Sigmoid colon (tissue), 7 donors: Measurements from ENCODE around the gene CDKAL1. TPM values are rescaled to one million over a fixed set of nuclear protein-coding genes. Genes with fewer than 3 reads are reported as not detected.

ENCODE experiments used
- DNase-seq: peaks from one replicate; pipeline ENCODE4 v3.0.0-alpha.2; 2019
- H3K27ac ChIP-seq, 4 donors: fragments of 200-600 bp; sonication (generic); one replicate each; pipeline ENCODE4 v1.5.1; 2016 to 2019; ENCODE audit warnings: mild to moderate bottlenecking in 1 of 4
- H3K27me3 ChIP-seq, 3 donors: fragments of 200-600 bp; sonication (generic); one replicate each; pipeline ENCODE4 v1.5.1; 2019; ENCODE audit warnings: mild to moderate bottlenecking in 1 of 3
- H3K36me3 ChIP-seq, 4 donors: fragments of 200-600 bp; sonication (generic); one replicate each; pipeline ENCODE4 v1.5.1; 2016 to 2019
- H3K4me1 ChIP-seq, 4 donors: fragments of 200-600 bp; sonication (generic); one replicate each; pipeline ENCODE4 v1.5.1; 2017 to 2019
- H3K4me3 ChIP-seq, 4 donors: fragments of 200-600 bp; sonication (generic); one replicate each; pipeline ENCODE4 v1.5.1; 2017 to 2019; ENCODE audit warnings: mild to moderate bottlenecking in 2 of 4, moderate library complexity in 1 of 4
- H3K9me3 ChIP-seq, 4 donors: fragments of 200-600 bp in 3 of 4; sonication (generic) in 3 of 4; one replicate each; pipeline versions ENCODE4 v1.5.1 to v1.6.1; 2013 to 2019
- CTCF ChIP-seq, 4 experiments: fragments of 450-650 bp in 3 of 4; fragments of 200-600 bp in 1 of 4; IDR thresholded peaks; one replicate each; pipeline ENCODE4 v1.5.1; 2016 to 2019; ENCODE audit warnings: antibody characterized with exemption in 4 of 4, mild to moderate bottlenecking in 3 of 4, moderate library complexity in 2 of 4
- EP300 ChIP-seq, 4 donors: sonication (generic); formaldehyde crosslinking; IDR thresholded peaks; one replicate each; pipeline ENCODE4 v1.6.1; 2017; ENCODE audit warnings: antibody characterized with exemption in 4 of 4
- POLR2A ChIP-seq, 2 donors: fragments of 450-650 bp; IDR thresholded peaks; one replicate each; pipeline ENCODE4 v1.6.1; 2016; ENCODE audit warnings: antibody characterized with exemption in 2 of 2, mild to moderate bottlenecking in 2 of 2, moderate library complexity in 2 of 2
- POLR2AphosphoS5 ChIP-seq, 4 donors: sonication (generic); formaldehyde crosslinking; IDR thresholded peaks; one replicate each; pipeline ENCODE4 v1.6.1; 2017; ENCODE audit warnings: antibody characterized with exemption in 4 of 4
- WGBS, 2 donors: extraction: QIAGEN DNeasy Blood & Tissue Kit; methylation state at CpG; one replicate each; pipeline ENCODE4 v1.1.7; 2013; 5-methylcytosine and 5-hydroxymethylcytosine counted together
- intact Hi-C: fragments of 100-400 bp; cut with DNase I; formaldehyde crosslinking; loops from one replicate; pipeline ENCODE4 v1.15.1; 2023
- polyA plus RNA-seq, 3 donors: library from polyadenylated mRNA; stranded (reverse); fragments of 200-250 nt; gene quantifications; one replicate each; pipeline ENCODE4 v1.2.3, GENCODE V29; 2013
- total RNA-seq, 4 donors: library from RNA; depleted of rRNA; stranded (reverse); fragments of >200 nt; gene quantifications; one replicate each; pipeline ENCODE4 v1.1.0, GENCODE V29; 2016
- donor health status: healthy with polysubstance abuse.
- donor health status: Bipolar disorder and iron deficiency.
- donor health status: healthy.

The CDKAL1 gene
- total and polyA plus RNA-seq, 7 donors, result 2.8 to 14.7 (median 11.4) TPM

- no peaks in the 10 kb centered on the region for H3K27me3 ChIP-seq
- H3K9me3 ChIP-seq, result no peaks in the 10 kb centered on the region
- intact Hi-C loops, result no loop called here
- WGBS, 2 donors, result 86 to 93% methylated on average over 5 of the region's 5 CpGs
- no peak overlapping the region for H3K27ac ChIP-seq
- no peak for DNase-seq
- no peaks in the 10 kb centered on the region for H3K4me1 ChIP-seq
- peaks cover 0 to 11% (median 2%) of the 10 kb centered on the region in 4 donors for H3K36me3 ChIP-seq
- TF ChIP-seq CTCF (IDR thresholded peaks at IDR 0.05), result no peak
- TF ChIP-seq EP300 (IDR thresholded peaks at IDR 0.05), result no peak
- TF ChIP-seq POLR2AphosphoS5 (IDR thresholded peaks at IDR 0.05), result no peak
- TF ChIP-seq POLR2A (IDR thresholded peaks at IDR 0.05), result no peak
- H3K4me3 ChIP-seq, result no peak overlapping the region
These were observed 418.6 kb downstream of the CDKAL1 start for GRCh38 chr6:20952699-20953474.

- TF ChIP-seq CTCF (IDR thresholded peaks at IDR 0.05) (no peak), POLR2A (IDR thresholded peaks at IDR 0.05) (no peak), EP300 (IDR thresholded peaks at IDR 0.05) (no peak)
- no peak overlapping the region for H3K4me3 ChIP-seq
- H3K36me3 ChIP-seq, result peaks cover 0 to 11% (median 2%) of the 10 kb centered on the region in 4 donors
- no peaks in the 10 kb centered on the region for H3K27me3 ChIP-seq
- no peak overlapping the region for H3K27ac ChIP-seq
- no peak for DNase-seq
- H3K4me1 ChIP-seq, result no peaks in the 10 kb centered on the region
- 77 to 83% methylated on average over 2 of the region's 2 CpGs for WGBS, 2 donors
- no peaks in the 10 kb centered on the region for H3K9me3 ChIP-seq
- intact Hi-C loops, result no loop called here
These were observed 420.1 kb downstream of the CDKAL1 start for GRCh38 chr6:20954315-20954714.

GRCh38 chr6:20955131-20955530 lies 420.9 kb downstream of the CDKAL1 start:
- WGBS, 2 donors, result 91 to 94% methylated on average over 2 of the region's 2 CpGs
- no peak overlapping the region for H3K4me3 ChIP-seq

GRCh38 chr6:20955751-20956150 lies 421.5 kb downstream of the CDKAL1 start:
- Histone ChIP-seq H3K27me3 (no peaks in the 10 kb centered on the region), H3K36me3 (peaks cover 0 to 11% (median 2%) of the 10 kb centered on the region in 4 donors), H3K4me1 (no peaks in the 10 kb centered on the region), H3K4me3 (no peak overlapping the region), H3K9me3 (no peaks in the 10 kb centered on the region), H3K27ac (no peak overlapping the region)
- intact Hi-C loops, result no loop called here
- 95 to 96% methylated on average over 4 of the region's 4 CpGs for WGBS, 2 donors
- no peak for DNase-seq
- TF ChIP-seq POLR2A (IDR thresholded peaks at IDR 0.05), result no peak
- TF ChIP-seq POLR2AphosphoS5 (IDR thresholded peaks at IDR 0.05), result no peak
- TF ChIP-seq CTCF (IDR thresholded peaks at IDR 0.05), result no peak
- TF ChIP-seq EP300 (IDR thresholded peaks at IDR 0.05), result no peak

More at GRCh38 chr6:20955131-20955530, 420.9 kb downstream of the CDKAL1 start:
- TF ChIP-seq POLR2AphosphoS5 (IDR thresholded peaks at IDR 0.05) (no peak), CTCF (IDR thresholded peaks at IDR 0.05) (no peak), EP300 (IDR thresholded peaks at IDR 0.05) (no peak), POLR2A (IDR thresholded peaks at IDR 0.05) (no peak)
- no peak for DNase-seq
- Histone ChIP-seq H3K36me3 (peaks cover 0 to 11% (median 2%) of the 10 kb centered on the region in 4 donors), H3K27me3 (no peaks in the 10 kb centered on the region), H3K27ac (no peak overlapping the region), H3K4me1 (no peaks in the 10 kb centered on the region), H3K9me3 (no peaks in the 10 kb centered on the region)
- intact Hi-C loops, result no loop called here
